NCI-H774 (cell line): ENCODE data around the gene ZNF836.
"Not testable (repeated sequence)": the region's sequence is repeated elsewhere in the genome, so short reads cannot be mapped to it uniquely, and the experiment has no call there.

Source experiments
- DNase-seq: peaks from one replicate; lab custom pipeline; 2025; lab: John Stamatoyannopoulos, UW

The ZNF836 gene

DNA sequence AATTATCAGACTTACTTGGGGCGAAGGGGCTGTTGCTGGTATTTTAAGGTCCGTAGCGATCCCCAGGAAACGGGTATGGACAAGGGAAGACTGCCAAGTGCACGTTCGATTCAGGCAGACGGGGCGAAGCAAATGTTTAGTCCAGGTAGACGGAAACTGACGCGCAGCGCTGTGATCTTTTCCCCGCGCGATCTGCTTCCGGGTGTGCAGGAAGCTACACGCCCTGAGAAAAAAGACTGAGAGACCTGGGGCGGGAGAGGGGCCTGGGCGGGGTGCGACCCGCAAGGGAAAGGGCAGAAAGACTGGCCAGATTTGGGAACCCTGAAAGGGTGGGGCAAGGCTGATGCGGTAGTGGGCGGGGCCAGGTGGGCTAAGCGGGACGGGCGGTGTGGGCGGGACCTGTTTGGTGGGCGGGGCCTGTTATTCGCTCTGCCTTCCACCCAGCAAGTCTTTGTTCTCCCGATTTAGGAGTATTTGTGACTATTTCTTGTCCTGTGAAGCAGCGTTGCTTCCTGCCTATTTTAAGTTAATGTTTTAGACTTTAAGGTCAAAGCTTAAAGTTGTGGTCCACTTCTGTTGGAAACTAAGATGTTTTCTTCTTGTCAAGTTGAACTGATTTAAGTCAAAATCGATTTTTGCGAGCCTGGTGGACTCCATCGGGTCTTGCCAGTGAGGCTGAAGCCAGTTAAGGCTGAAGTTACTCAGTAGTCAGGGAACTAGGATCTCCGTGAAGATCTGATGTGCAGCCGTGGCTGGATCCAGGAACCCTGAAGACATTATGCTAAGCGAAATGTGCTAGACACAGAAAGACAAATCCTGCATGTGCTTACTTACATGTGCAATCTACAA lies at the start of gene ZNF836:
TSS of gene ZNF836 (minus strand) at position 301 of the 849 bp plus-strand sequence. CDS start 3,549 bp downstream, outside the sequence.
- peak; percentile 77 for DNase-seq

DNA sequence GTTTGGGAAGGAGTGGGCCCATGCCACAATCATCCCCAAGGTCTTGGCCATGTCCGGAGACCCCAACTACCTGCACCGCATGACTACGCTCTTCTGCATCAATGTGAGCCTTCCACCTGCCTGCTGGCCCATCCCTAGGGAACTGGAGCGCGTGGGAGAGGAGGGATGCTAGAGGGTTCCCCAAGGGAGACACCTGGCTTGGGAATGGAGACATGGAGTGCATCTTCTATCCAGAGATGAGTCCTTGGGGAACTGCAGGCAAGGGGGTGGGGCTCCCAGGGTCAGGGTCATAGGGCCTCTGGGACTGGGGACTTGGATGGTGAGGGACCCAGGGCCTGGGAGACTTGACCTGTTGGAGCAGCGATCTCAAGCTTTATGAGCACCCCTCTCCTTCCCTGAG lies 49.6 kb upstream of the ZNF836 start:
- DNase-seq, result no peak

DNA sequence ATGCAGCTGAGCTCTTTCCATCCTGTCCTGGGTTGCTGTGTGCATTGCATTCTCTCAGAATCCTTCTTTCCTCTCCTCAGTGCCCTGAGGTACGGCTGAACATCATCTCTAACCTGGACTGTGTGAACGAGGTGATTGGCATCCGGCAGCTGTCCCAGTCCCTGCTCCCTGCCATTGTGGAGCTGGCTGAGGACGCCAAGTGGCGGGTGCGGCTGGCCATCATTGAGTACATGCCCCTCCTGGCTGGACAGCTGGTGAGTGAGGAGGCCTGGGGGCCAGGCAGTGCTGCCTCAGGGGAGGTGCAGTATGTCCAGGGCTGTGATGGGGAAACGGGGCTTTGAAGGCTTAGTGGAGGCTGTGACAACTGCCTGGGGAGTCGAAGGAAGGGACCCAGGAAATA lies 48.2 kb upstream of the ZNF836 start:
- DNase-seq, result no peak

- DNase-seq, result no peak
These were observed 46.2 kb upstream of the ZNF836 start for GRCh38 chr19:52217576-52217975.

DNA sequence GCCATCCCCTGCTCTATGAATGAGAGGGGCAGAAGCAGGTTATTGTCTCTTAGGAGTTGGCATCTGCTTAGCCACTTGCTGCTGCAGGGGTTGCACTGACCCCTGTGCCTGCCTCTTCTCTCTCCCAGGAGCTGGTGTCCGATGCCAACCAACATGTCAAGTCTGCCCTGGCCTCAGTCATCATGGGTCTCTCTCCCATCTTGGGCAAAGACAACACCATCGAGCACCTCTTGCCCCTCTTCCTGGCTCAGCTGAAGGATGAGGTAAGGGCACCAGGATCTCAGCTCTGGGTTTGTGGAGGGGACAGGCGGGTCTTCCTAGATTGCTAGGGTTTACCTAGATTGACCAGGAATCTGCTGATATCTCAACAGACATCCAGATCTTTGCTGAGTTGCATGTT lies 45.0 kb upstream of the ZNF836 start:
- no peak for DNase-seq

DNA sequence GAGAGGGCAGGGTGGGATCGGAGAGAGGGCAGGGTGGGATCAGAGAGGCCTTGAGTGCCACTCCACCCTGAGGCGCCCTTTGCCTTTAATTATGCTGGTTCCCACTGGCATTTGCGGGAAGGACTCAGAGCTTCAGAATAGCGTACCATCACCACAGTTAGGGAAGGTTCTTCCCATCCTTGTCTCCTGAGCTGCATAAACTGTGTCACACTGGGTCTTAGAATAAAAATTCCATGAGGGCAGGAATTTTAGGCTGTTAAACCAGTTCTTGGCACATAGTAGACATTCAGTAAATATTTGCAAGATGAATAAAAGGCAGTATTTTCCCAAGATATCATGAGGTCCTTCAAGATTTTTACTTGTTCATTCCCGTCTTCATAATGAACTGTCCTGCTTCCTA lies 42.8 kb upstream of the ZNF836 start:
- no peak for DNase-seq

DNA sequence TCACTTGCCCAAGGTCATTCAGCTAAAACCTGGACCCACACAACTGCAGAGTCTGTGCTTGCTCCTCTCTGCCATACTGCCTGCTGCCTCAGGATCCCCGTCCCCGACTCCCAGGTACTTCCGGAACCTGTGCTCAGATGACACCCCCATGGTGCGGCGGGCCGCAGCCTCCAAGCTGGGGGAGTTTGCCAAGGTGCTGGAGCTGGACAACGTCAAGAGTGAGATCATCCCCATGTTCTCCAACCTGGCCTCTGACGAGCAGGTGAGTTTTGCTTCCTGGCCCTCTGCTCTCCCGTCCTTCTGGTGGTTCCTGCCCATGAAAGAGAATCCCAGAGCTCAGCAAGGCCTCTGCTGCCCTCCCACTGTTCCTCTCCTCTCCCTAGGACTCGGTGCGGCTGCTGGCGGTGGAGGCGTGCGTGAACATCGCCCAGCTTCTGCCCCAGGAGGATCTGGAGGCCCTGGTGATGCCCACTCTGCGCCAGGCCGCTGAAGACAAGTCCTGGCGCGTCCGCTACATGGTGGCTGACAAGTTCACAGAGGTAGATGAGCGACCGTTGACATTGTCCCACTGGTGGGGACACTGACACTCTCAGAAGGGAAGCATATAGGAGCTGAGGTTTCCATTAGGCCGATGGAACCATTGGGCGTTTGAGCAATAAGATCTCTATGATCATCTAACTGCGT lies 41.3 kb upstream of the ZNF836 start:
- DNase-seq, result no peak

DNA sequence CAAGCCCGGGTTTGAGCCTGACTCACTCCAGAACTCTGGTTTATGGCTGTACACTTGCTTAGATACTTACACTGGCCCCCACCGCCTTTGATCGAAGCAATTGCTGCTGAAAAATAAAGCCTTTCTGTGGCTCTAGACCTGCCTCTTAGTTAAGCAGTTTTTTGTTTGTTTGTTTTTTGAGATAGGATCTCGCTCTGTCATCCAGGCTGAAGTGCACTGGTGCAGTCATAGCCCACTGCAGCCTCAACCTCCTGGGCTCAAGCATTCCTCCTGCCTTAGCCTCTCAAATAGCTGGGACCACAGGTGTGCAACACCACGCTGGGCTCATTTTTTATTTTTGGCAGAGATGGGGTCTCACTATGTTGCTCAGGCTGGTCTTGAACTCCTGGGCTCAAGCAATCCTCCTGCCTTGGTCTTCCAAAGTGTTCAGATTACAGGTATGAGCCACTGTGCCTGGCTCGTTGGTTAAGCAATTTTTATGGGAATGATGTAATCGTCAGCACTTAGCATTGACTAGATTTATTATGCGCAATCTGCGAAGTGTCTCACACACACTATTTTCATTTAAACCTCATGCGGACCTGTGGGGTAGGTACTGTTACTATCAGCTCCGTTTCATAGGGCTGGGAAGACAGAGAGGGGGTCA lies 40.6 kb upstream of the ZNF836 start:
- no peak for DNase-seq

DNA sequence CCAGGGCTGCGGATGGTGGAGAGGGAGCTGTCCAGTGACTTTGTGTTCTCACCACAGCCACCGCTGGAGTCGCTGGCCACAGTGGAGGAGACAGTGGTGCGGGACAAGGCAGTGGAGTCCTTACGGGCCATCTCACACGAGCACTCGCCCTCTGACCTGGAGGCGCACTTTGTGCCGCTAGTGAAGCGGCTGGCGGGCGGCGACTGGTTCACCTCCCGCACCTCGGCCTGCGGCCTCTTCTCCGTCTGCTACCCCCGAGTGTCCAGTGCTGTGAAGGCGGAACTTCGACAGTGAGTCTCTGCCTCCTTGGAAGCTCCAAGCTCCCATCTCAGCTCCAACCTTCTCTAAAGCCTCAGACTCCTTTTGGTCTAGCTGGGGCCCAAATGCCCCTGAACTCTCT lies 39.8 kb upstream of the ZNF836 start:
- no peak for DNase-seq

GRCh38 chr19:52206481-52206880 lies 35.1 kb upstream of the ZNF836 start:
- no peak for DNase-seq

DNA sequence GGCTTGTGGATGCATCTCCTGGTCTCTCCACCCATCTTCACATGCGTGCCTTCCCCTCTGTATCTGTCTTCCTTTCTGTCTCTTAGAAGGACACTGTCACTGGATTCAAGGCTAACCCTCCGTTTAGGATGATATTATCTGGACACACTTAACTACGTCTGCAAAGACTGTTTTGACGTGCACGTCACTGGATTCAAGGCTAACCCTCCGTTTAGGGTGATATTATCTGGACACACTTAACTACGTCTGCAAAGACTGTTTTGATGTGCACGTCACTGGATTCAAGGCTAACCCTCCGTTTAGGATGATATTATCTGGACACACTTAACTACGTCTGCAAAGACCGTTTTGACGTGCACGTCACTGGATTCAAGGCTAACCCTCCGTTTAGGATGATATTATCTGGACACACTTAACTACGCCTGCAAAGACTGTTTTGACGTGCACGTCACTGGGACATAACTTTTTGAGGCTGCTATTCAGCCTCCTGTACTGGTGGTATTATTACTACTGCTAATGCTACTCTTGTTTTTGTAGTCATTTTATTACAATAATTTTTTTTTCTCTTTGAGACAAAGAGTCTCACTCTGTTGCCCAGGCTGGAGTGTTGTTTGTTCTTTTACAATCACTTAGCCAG lies 29.5 kb upstream of the ZNF836 start:
- not testable (repeated sequence) for DNase-seq

GRCh38 chr19:52200044-52200443 lies 28.6 kb upstream of the ZNF836 start:
- DNase-seq, result no peak

DNA sequence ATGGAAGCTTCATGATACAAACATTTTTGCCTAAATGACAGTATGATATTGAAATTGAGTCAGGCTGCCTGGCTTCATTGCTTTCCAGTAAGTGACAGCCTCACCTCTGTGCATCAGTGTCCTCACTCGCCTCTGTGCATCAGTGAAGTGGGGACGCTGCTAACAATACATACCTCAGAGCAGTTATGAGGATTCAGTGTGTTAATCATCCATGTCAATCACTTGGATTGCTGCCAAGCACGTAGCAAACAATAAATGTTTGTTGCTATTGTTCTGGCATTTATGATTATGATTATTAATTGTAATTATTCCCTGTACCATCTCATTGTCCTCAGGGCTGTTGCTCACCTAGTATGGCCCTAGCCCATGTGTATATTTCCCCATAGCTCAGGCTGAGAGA lies 27.3 kb upstream of the ZNF836 start:
- DNase-seq, result no peak

DNA sequence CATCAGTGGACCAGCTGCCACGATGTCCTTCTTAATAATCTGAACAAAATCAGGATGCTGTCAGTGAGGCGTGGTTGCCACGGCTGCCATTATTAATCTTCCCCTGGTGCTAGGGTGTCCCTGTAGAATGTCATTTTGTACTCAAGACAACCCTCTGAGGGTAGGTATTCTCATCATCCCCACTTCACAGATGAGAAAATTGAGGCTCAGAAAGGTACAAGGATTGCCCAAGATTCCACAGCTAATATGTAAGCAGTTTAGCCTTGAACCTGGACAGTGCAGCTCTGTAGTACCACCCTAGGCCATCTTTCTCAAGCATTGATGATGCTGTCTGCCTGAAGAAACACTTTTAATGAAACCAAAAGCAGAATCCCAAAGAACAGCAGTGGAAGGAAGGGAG lies 26.5 kb upstream of the ZNF836 start:
- DNase-seq, result no peak

- DNase-seq, result no peak
These were observed 25.0 kb upstream of the ZNF836 start for GRCh38 chr19:52196256-52196967.

GRCh38 chr19:52191951-52192350 lies 20.5 kb upstream of the ZNF836 start:
- DNase-seq, result no peak

DNA sequence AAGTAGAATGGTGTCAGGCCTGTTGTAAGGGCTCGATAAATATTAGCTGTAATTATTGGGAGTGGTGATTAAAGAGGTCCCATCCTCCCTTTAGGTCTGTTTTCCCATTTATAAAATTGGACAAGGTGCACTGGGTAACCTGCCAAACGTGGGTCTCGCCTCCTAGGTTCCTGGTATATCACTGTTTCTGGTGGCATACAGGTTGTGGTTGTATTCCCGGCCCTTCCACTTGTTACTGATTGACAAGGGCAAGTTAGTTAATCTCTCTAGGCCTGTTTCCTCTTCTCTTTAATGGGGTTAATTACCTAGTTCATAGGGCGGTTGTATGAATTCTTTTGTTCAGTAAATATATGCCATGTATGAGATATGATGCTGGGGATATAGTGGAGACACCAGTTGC lies 20.0 kb upstream of the ZNF836 start:
- no peak for DNase-seq

- DNase-seq, result no peak
These were observed 19.3 kb upstream of the ZNF836 start for GRCh38 chr19:52190487-52191293.

DNA sequence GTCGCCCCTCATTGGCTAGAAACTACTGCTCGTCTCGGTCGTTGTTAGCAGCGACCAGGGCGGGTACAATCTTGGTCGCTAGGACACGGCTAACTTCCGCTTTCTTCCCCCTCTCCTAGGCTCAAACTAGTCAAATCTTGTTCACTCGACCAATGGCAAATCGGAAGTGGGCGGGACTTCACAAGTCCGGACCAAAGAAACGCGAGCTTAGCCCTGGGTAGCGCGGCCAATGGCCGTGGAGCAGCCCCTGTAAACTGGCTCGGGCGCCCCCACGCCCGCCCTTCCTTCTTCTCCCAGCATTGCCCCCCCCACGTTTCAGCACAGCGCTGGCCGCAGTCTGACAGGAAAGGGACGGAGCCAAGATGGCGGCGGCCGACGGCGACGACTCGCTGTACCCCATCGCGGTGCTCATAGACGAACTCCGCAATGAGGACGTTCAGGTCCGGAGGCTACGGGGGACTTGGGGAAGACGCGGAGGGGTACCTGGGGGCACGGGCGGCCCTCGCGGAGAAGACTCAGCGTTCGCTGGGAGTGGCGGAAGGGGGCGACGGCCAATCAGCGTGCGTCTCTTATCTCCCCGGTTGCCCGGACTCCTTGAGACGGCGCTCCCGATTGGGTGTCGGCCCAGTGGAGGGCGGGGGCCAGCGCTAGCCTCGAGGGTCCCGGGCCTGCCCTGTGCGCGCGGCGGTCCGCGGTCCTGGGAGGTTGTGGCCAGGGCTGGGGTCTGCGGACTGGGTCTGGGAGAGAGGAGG lies 18.5 kb upstream of the ZNF836 start, which contains the start of gene PPP2R1A:
TSS of gene PPP2R1A (plus strand) at position 318 of the 752 bp plus-strand sequence. CDS start at position 363, 45 bp downstream.
- peak; percentile 100 for DNase-seq
